SK-N-SH (cell line): ENCODE results near the gene PTPRK. TPM values are rescaled to one million over a fixed set of nuclear protein-coding genes. Genes with fewer than 3 reads are reported as not detected.

ENCODE experiments used
- CTCF ChIA-PET: fragments of 300-600, 350-600 bp; formaldehyde crosslinking; extraction: SDS; loops from one replicate; lab custom pipeline; 2021; lab: Yijun Ruan, JAX
- POLR2A ChIA-PET: fragments of 350-600 bp; sonication (Branson Sonifier 250); formaldehyde crosslinking; extraction: SDS; loops from one replicate; lab custom pipeline; 2020; ENCODE audit warnings: antibody characterized with exemption, inconsistent platforms; lab: Yijun Ruan, JAX
- DNase-seq: peaks from one replicate; pipeline ENCODE4 v3.0.0; 2012
- H2AFZ ChIP-seq: fragments of 200-600 bp; sonication (generic); 2 replicates; pipeline ENCODE4 v1.8.1; 2016; ENCODE audit warnings: antibody characterized with exemption, mild to moderate bottlenecking, low read depth
- H3F3A ChIP-seq: fragments of 200-600 bp; sonication (generic); replicated peaks from 2 replicates; pipeline ENCODE3; 2016; ENCODE audit warnings: antibody characterized with exemption, mild to moderate bottlenecking; ENCODE audit not compliant: insufficient read depth
- H3K27ac ChIP-seq, 2 experiments: fragments of 200-500 bp in 1 of 2; fragments of 200-600 bp in 1 of 2; sonication (Bioruptor generic) in 1 of 2; sonication (generic), shearing (Covaris generic) in 1 of 2; 2 replicates each; pipeline versions ENCODE4 v1.5.1 to v1.6.1; 2014 to 2016; ENCODE audit warnings: low read depth in 2 of 2, inconsistent platforms in 1 of 2, low read length in 1 of 2, mild to moderate bottlenecking in 1 of 2, mixed read lengths in 1 of 2
- H3K27me3 ChIP-seq: fragments of 200-600 bp; sonication (generic), shearing (Covaris generic); 2 replicates; pipeline ENCODE4 v1.6.1; 2016; ENCODE audit warnings: mixed run types; ENCODE audit not compliant: insufficient read depth
- H3K36me3 ChIP-seq, 2 experiments: fragments of 200-500 bp in 1 of 2; fragments of 200-600 bp in 1 of 2; sonication (Bioruptor generic) in 1 of 2; sonication (generic) in 1 of 2; replicated peaks in 1 of 2; 2 replicates each; pipeline versions ENCODE3 to v1.5.1; 2014 to 2016; ENCODE audit warnings: low read length in 1 of 2, mild to moderate bottlenecking in 1 of 2; ENCODE audit not compliant: insufficient read depth in 2 of 2, control insufficient read depth in 1 of 2
- H3K4me1 ChIP-seq, 2 experiments: fragments of 200-500 bp in 1 of 2; fragments of 200-600 bp in 1 of 2; sonication (Bioruptor generic) in 1 of 2; sonication (generic), shearing (Covaris generic) in 1 of 2; 2 replicates each; pipeline versions ENCODE4 v1.5.1 to v1.6.1; 2014 to 2016; ENCODE audit warnings: low read depth in 1 of 2, low read length in 1 of 2, mixed run types in 1 of 2; ENCODE audit not compliant: insufficient read depth in 2 of 2, control insufficient read depth in 1 of 2
- H3K4me2 ChIP-seq: fragments of 200-600 bp; sonication (generic), shearing (Covaris generic); 2 replicates; pipeline ENCODE4 v1.6.1; 2017; ENCODE audit warnings: mixed run types
- H3K4me3 ChIP-seq, 2 experiments: fragments of 200-500 bp in 1 of 2; fragments of 200-600 bp in 1 of 2; sonication (Bioruptor generic) in 1 of 2; sonication (generic), shearing (Covaris generic) in 1 of 2; 2 replicates each; pipeline versions ENCODE4 v1.5.1 to v1.8.1; 2014 to 2016; ENCODE audit warnings: low read depth in 2 of 2, inconsistent platforms in 1 of 2, low read length in 1 of 2, mild to moderate bottlenecking in 1 of 2, mixed read lengths in 1 of 2, moderate library complexity in 1 of 2
- H3K79me2 ChIP-seq: fragments of 200-600 bp; sonication (generic); 2 replicates; pipeline ENCODE4 v1.8.1; 2017; ENCODE audit warnings: mild to moderate bottlenecking; ENCODE audit not compliant: insufficient read depth
- H3K9ac ChIP-seq: fragments of 200-600 bp; sonication (generic); 2 replicates; pipeline ENCODE4 v1.6.1; 2017; ENCODE audit warnings: mixed run types
- H3K9me2 ChIP-seq: fragments of 200-600 bp; sonication (generic); 2 replicates; pipeline ENCODE4 v1.6.1; 2017; ENCODE audit warnings: mixed run types
- H3K9me3 ChIP-seq: fragments of 200-600 bp; sonication (generic); 2 replicates; pipeline ENCODE4 v1.6.1; 2017; ENCODE audit warnings: mixed run types, mild to moderate bottlenecking, moderate library complexity
- H4K20me1 ChIP-seq: fragments of 200-600 bp; sonication (generic); 2 replicates; pipeline ENCODE4 v1.6.1; 2017; ENCODE audit warnings: mild to moderate bottlenecking, mixed run types; ENCODE audit not compliant: insufficient read depth
- ELF1 ChIP-seq: IDR thresholded peaks from 2 replicates; pipeline ENCODE4 v1.4.0; 2012
- EP300 ChIP-seq, 2 experiments: IDR thresholded peaks; 2 replicates each; pipeline versions ENCODE4 v1.4.0 to v1.6.1; 2012; ENCODE audit warnings: borderline replicate concordance in 1 of 2, low read depth in 1 of 2, low read length in 1 of 2
- EZH2phosphoT487 ChIP-seq: fragments of 200-600 bp; sonication (generic); IDR thresholded peaks from 2 replicates; pipeline ENCODE4 v1.6.1; 2017; ENCODE audit warnings: low read depth, mixed run types, mild to moderate bottlenecking, antibody characterized with exemption, moderate library complexity, borderline replicate concordance
- FOXJ3 ChIP-seq: sonication (generic); formaldehyde crosslinking; IDR thresholded peaks from 2 replicates; pipeline ENCODE4 v1.5.1; 2020; ENCODE audit warnings: mild to moderate bottlenecking, missing genetic modification reagents
- MXI1 ChIP-seq: IDR thresholded peaks from 2 replicates; pipeline ENCODE4 v1.6.1; 2012; ENCODE audit warnings: mild to moderate bottlenecking, low read depth, low read length, improper control_type of control experiment
- NFIC ChIP-seq: IDR thresholded peaks from 2 replicates; pipeline ENCODE4 v1.4.0; 2012; ENCODE audit warnings: borderline replicate concordance
- RCOR1 ChIP-seq: fragments of 150-350 bp; IDR thresholded peaks from 2 replicates; pipeline ENCODE4 v1.6.1; 2017; ENCODE audit warnings: antibody characterized with exemption, low read length
- TAF1 ChIP-seq: IDR thresholded peaks from 2 replicates; pipeline ENCODE4 v1.6.1; 2012; ENCODE audit warnings: low read depth, mild to moderate bottlenecking, low read length, moderate library complexity, borderline replicate concordance
- TCF12 ChIP-seq: IDR thresholded peaks from 2 replicates; pipeline ENCODE4 v1.4.0; 2012
- TEAD4 ChIP-seq: IDR thresholded peaks from 2 replicates; pipeline ENCODE4 v1.4.0; 2012; ENCODE audit warnings: mild to moderate bottlenecking, borderline replicate concordance; ENCODE audit not compliant: insufficient read depth
- WGBS: methylation state at CpG from one replicate; pipeline ENCODE4 v1.1.6; 2017; ENCODE audit warnings: low lambda C conversion rate; 5-methylcytosine and 5-hydroxymethylcytosine counted together
- polyA plus RNA-seq, 3 experiments: library from polyadenylated mRNA; depleted of rRNA; stranded (reverse); fragments of >200 nt; gene quantifications; 2 replicates each; pipeline ENCODE4 v1.2.3, GENCODE V29; 2012
- TF ChIP-seq, protein P1 (sequence below): IDR thresholded peaks from 2 replicates; pipeline ENCODE4 v1.4.0; 2012; ENCODE audit warnings: low read depth, borderline replicate concordance
- TF ChIP-seq, protein P2 (sequence below): fragments of 200-600 bp; sonication (generic); IDR thresholded peaks from 2 replicates; pipeline ENCODE4 v1.6.1; 2017; ENCODE audit warnings: antibody characterized with exemption, mild to moderate bottlenecking, moderate library complexity
- TF ChIP-seq, protein P3 (sequence below): IDR thresholded peaks from 2 replicates; pipeline ENCODE4; 2012
- TF ChIP-seq, protein P4 (sequence below): IDR thresholded peaks from 2 replicates; pipeline ENCODE4 v1.4.0; 2012; ENCODE audit warnings: low read depth, borderline replicate concordance

The PTPRK gene
- polyA plus RNA-seq, 1 of the 3 experiments (the other 2 are of a cell fraction) = 9.5 TPM

DNA sequence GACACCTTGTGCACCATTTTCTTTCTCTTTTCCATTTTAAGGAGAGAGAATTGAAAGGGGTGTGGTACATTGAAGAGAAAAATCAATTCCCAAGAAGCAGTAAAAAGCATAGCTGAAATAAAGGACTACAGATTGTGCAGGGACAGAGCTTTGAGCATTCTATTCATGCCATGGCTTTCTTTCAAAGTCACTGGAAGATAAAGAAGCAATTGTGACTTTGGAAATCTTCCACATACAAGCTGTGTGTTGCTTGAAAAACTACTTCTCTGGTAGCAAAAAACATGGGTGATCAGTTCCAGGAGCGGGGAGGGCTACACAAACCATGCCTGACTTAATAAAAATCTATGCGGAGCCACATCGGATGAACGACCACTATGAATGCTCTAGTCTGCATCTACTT lies 389.4 kb downstream of the PTPRK start:
- Histone ChIP-seq H3K4me2 (no peak overlapping the region), H2AFZ (no peak overlapping the region), H3F3A (peaks cover 6% of the 10 kb centered on the region), H3K27ac (no peak overlapping the region), H3K9me3 (no peaks in the 10 kb centered on the region), H3K79me2 (no peaks in the 10 kb centered on the region), H3K4me1 (peaks cover 0 to 5% of the 10 kb centered on the region in 2 experiments; a peak in 1 of 4 replicates), H3K9ac (no peak overlapping the region), H3K9me2 (no peaks in the 10 kb centered on the region), H4K20me1 (0 out of 2 replicates have a peak, but pooled peaks cover 2% of the 10 kb centered on the region), H3K27me3 (no peaks in the 10 kb centered on the region), H3K4me3 (no peak overlapping the region), H3K36me3 (peaks cover 0 to 16% of the 10 kb centered on the region in 2 experiments)
- ChIA-PET CTCF (no interaction called here), POLR2A (no interaction called here)
- no peak for DNase-seq
- 96% methylated on average over 4 of the region's 4 CpGs for WGBS
- TF ChIP-seq ELF1 (no peak), TAF1 (no peak), FOXJ3 (CRISPR knock-in tag) (no peak), RCOR1 (no peak), MXI1 (no peak), EZH2phosphoT487 (no peak), EP300 (IDR thresholded peaks at IDR 0.05; ENCODE audit: borderline replicate concordance in 1 of 2, low read depth in 1 of 2, low read length in 1 of 2) (no peak)
- TF ChIP-seq, protein P1, sequence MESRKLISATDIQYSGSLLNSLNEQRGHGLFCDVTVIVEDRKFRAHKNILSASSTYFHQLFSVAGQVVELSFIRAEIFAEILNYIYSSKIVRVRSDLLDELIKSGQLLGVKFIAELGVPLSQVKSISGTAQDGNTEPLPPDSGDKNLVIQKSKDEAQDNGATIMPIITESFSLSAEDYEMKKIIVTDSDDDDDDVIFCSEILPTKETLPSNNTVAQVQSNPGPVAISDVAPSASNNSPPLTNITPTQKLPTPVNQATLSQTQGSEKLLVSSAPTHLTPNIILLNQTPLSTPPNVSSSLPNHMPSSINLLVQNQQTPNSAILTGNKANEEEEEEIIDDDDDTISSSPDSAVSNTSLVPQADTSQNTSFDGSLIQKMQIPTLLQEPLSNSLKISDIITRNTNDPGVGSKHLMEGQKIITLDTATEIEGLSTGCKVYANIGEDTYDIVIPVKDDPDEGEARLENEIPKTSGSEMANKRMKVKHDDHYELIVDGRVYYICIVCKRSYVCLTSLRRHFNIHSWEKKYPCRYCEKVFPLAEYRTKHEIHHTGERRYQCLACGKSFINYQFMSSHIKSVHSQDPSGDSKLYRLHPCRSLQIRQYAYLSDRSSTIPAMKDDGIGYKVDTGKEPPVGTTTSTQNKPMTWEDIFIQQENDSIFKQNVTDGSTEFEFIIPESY = no peak
- TF ChIP-seq, protein P2, sequence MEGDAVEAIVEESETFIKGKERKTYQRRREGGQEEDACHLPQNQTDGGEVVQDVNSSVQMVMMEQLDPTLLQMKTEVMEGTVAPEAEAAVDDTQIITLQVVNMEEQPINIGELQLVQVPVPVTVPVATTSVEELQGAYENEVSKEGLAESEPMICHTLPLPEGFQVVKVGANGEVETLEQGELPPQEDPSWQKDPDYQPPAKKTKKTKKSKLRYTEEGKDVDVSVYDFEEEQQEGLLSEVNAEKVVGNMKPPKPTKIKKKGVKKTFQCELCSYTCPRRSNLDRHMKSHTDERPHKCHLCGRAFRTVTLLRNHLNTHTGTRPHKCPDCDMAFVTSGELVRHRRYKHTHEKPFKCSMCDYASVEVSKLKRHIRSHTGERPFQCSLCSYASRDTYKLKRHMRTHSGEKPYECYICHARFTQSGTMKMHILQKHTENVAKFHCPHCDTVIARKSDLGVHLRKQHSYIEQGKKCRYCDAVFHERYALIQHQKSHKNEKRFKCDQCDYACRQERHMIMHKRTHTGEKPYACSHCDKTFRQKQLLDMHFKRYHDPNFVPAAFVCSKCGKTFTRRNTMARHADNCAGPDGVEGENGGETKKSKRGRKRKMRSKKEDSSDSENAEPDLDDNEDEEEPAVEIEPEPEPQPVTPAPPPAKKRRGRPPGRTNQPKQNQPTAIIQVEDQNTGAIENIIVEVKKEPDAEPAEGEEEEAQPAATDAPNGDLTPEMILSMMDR = no peak
- TF ChIP-seq, protein P3, sequence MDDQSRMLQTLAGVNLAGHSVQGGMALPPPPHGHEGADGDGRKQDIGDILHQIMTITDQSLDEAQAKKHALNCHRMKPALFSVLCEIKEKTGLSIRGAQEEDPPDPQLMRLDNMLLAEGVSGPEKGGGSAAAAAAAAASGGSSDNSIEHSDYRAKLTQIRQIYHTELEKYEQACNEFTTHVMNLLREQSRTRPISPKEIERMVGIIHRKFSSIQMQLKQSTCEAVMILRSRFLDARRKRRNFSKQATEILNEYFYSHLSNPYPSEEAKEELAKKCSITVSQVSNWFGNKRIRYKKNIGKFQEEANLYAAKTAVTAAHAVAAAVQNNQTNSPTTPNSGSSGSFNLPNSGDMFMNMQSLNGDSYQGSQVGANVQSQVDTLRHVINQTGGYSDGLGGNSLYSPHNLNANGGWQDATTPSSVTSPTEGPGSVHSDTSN = no peak

DNA sequence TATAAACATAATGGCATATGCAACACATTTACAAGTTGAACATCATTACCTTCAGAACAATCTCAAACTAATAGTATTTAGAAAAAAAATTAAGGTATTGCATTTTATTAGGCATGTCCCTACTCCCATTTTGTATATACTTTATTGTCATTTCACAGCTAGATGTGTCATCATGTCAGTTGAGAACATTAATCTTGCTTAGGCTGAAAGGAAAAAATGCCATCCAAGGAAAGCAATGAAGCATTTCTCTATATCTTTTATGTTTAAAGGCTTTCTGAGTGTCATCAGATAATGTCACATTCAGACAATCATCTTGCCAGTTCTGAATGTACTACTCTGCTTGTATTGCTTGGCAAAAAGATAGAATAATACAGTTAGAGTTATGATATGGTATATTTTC lies 390.7 kb downstream of the PTPRK start:
- CTCF ChIA-PET = no interaction called here
- H3K9me2 ChIP-seq = no peaks in the 10 kb centered on the region
- POLR2A ChIA-PET = no interaction called here

More for the DNA sequence above, 390.7 kb downstream of the PTPRK start:
- H3K4me1 ChIP-seq = peaks cover 0 to 5% of the 10 kb centered on the region in 2 experiments; a peak in 1 of 4 replicates
- H3K4me3 ChIP-seq = no peak overlapping the region
- peaks cover 0 to 16% of the 10 kb centered on the region in 2 experiments for H3K36me3 ChIP-seq
- H3K27me3 ChIP-seq = no peaks in the 10 kb centered on the region
- peaks cover 9% of the 10 kb centered on the region for H3F3A ChIP-seq
- no peak for DNase-seq
- no peaks in the 10 kb centered on the region for H3K9me3 ChIP-seq
- no peak overlapping the region for H3K9ac ChIP-seq
- no peak for TF ChIP-seq TCF12
- TF ChIP-seq NFIC = no peak
- TF ChIP-seq, protein P4, sequence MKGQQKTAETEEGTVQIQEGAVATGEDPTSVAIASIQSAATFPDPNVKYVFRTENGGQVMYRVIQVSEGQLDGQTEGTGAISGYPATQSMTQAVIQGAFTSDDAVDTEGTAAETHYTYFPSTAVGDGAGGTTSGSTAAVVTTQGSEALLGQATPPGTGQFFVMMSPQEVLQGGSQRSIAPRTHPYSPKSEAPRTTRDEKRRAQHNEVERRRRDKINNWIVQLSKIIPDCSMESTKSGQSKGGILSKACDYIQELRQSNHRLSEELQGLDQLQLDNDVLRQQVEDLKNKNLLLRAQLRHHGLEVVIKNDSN = no peak
- TF ChIP-seq FOXJ3 (CRISPR knock-in tag) = no peak
- TF ChIP-seq TEAD4 = no peak
- TF ChIP-seq TAF1 = no peak
- no peak overlapping the region for H3K27ac ChIP-seq
- H3K79me2 ChIP-seq = no peaks in the 10 kb centered on the region
- H2AFZ ChIP-seq = no peak overlapping the region
- H3K4me2 ChIP-seq = no peak overlapping the region
- H4K20me1 ChIP-seq = 0 out of 2 replicates have a peak, but pooled peaks cover 2% of the 10 kb centered on the region
